Smooth muscle cell (in vitro differentiated cells): ENCODE data around the gene STARD6. TPM values are rescaled to one million over a fixed set of nuclear protein-coding genes. Genes with fewer than 3 reads are reported as not detected.
"Not testable (repeated sequence)": the region's sequence is repeated elsewhere in the genome, so short reads cannot be mapped to it uniquely, and the experiment has no call there.

Experiments used
- DNase-seq: peaks from one replicate; lab custom pipeline; 2025; ENCODE audit not compliant: unreplicated experiment; lab: John Stamatoyannopoulos, UW
- H2AFZ ChIP-seq: fragments of 200-600 bp; sonication (generic); 2 replicates; pipeline ENCODE4 v1.6.0; 2016; ENCODE audit warnings: antibody characterized with exemption, low read depth, mild to moderate bottlenecking
- H3F3A ChIP-seq: fragments of 200-600 bp; sonication (generic); 2 replicates; pipeline ENCODE4 v1.6.0; 2017; ENCODE audit warnings: antibody characterized with exemption, low read depth
- H3K27ac ChIP-seq: fragments of 200-600 bp; sonication (generic); 2 replicates; pipeline ENCODE4 v1.5.1; 2016; ENCODE audit warnings: low read depth, mild to moderate bottlenecking
- H3K27me3 ChIP-seq: fragments of 200-600 bp; sonication (generic); 2 replicates; pipeline ENCODE4 v1.6.1; 2016; ENCODE audit warnings: low read depth, mild to moderate bottlenecking
- H3K36me3 ChIP-seq: fragments of 200-600 bp; sonication (generic); 2 replicates; pipeline ENCODE4 v1.5.1; 2016; ENCODE audit warnings: low read depth
- H3K4me1 ChIP-seq: fragments of 200-600 bp; sonication (generic); 2 replicates; pipeline ENCODE4 v1.5.1; 2016; ENCODE audit warnings: low read depth
- H3K4me2 ChIP-seq: fragments of 200-600 bp; sonication (generic); 2 replicates; pipeline ENCODE4 v1.6.0; 2016; ENCODE audit warnings: mild to moderate bottlenecking
- H3K4me3 ChIP-seq: fragments of 200-600 bp; sonication (generic); 2 replicates; pipeline ENCODE4 v1.5.1; 2016; ENCODE audit warnings: mild to moderate bottlenecking
- H3K79me2 ChIP-seq: fragments of 200-600 bp; sonication (generic); 2 replicates; pipeline ENCODE4 v1.6.0; 2016; ENCODE audit warnings: low read depth, mild to moderate bottlenecking
- H3K9ac ChIP-seq: fragments of 200-600 bp; sonication (generic); 2 replicates; pipeline ENCODE4 v1.6.0; 2016; ENCODE audit warnings: low read depth
- H3K9me3 ChIP-seq: fragments of 200-600 bp; sonication (generic); replicated peaks from 2 replicates; pipeline ENCODE4 v1.5.1; 2016; ENCODE audit warnings: low read depth
- H4K20me1 ChIP-seq: fragments of 200-600 bp; sonication (generic); 2 replicates; pipeline ENCODE4 v1.6.0; 2016; ENCODE audit warnings: low read depth
- CTCF ChIP-seq: fragments of 200-600 bp; sonication (generic); IDR thresholded peaks from 2 replicates; pipeline ENCODE4 v1.5.1; 2017; ENCODE audit warnings: borderline replicate concordance, mild to moderate bottlenecking, antibody characterized with exemption; ENCODE audit not compliant: insufficient read depth, poor library complexity, severe bottlenecking
- WGBS: methylation state at CpG from one replicate; pipeline ENCODE4 v1.1.7; 2016; ENCODE audit warnings: low lambda C conversion rate; 5-methylcytosine and 5-hydroxymethylcytosine counted together
- polyA plus RNA-seq: library from polyadenylated mRNA; unstranded; fragments of >200 nt; fragmentation: Nextera tagmentation; extraction: Ambion mirVana; gene quantifications from 2 replicates; pipeline ENCODE4 v1.2.1, GENCODE V29; 2016
- total RNA-seq: library from RNA; depleted of rRNA; stranded (reverse); fragments of >200 nt; gene quantifications from 2 replicates; pipeline ENCODE4 v1.2.3, GENCODE V29; 2014

The STARD6 gene
- total and polyA plus RNA-seq, 2 experiments from 2014 or later, result not detected

- no peaks in the 10 kb centered on the region for H3K27me3 ChIP-seq
Measured at GRCh38 chr18:54316071-54316820, 41.4 kb downstream of the STARD6 start.

DNA sequence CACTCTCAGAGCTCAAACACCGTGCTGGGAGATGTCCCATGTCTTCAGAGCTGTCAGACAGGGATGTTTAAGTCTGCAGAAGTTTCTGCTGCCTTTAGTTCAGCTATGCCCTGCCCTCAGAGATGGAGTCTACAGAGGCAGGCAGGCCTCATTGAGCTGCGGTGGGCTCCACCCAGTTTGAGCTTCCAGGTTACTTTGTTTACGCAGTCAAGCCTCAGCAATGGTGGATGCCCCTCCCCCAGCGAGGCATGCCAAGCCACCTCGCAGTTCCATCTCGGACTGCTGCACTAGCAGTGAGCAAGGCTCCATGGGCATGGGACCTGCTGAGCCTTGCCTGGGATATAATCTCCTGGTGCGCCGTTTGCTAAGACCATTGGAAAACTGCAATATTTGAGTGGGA lies 48.1 kb downstream of the STARD6 start:
- H3K4me2 ChIP-seq, H3K36me3 ChIP-seq, H3K9me3 ChIP-seq, H4K20me1 ChIP-seq, H3K4me1 ChIP-seq, H3K4me3 ChIP-seq, DNase-seq, H3K27me3 ChIP-seq, H2AFZ ChIP-seq, H3K27ac ChIP-seq, H3K9ac ChIP-seq, H3K79me2 ChIP-seq, H3F3A ChIP-seq: not testable (repeated sequence)
- WGBS, result 82% methylated on average over 8 of the region's 8 CpGs

More at GRCh38 chr18:54316071-54316820, 41.4 kb downstream of the STARD6 start:
- Histone ChIP-seq H3K4me2 (no peak overlapping the region), H3K36me3 (no peaks in the 10 kb centered on the region), H3K9ac (no peak overlapping the region), H3K27ac (no peak overlapping the region), H3F3A (no peaks in the 10 kb centered on the region), H2AFZ (no peak overlapping the region), H4K20me1 (no peaks in the 10 kb centered on the region), H3K4me3 (no peak overlapping the region), H3K4me1 (no peaks in the 10 kb centered on the region), H3K79me2 (no peaks in the 10 kb centered on the region), H3K9me3 (no peaks in the 10 kb centered on the region)
- TF ChIP-seq CTCF, result no peak
- no peak for DNase-seq

GRCh38 chr18:54303408-54303807 lies 54.2 kb downstream of the STARD6 start:
- Histone ChIP-seq H3K9ac (no peak overlapping the region), H3K4me1 (no peaks in the 10 kb centered on the region), H2AFZ (no peak overlapping the region), H3K9me3 (no peaks in the 10 kb centered on the region), H3K4me3 (no peak overlapping the region), H3K4me2 (no peak overlapping the region), H3K27ac (no peak overlapping the region), H3K27me3 (no peaks in the 10 kb centered on the region), H3K36me3 (no peaks in the 10 kb centered on the region), H3K79me2 (no peaks in the 10 kb centered on the region), H3F3A (no peaks in the 10 kb centered on the region), H4K20me1 (no peaks in the 10 kb centered on the region)
- DNase-seq, result no peak
- no peak for TF ChIP-seq CTCF

- not testable (repeated sequence) for H3K4me1 ChIP-seq, H4K20me1 ChIP-seq, H2AFZ ChIP-seq, DNase-seq, H3K4me3 ChIP-seq, H3K9me3 ChIP-seq, H3K79me2 ChIP-seq, H3K9ac ChIP-seq, H3K36me3 ChIP-seq, H3K27me3 ChIP-seq, H3K4me2 ChIP-seq, H3K27ac ChIP-seq, H3F3A ChIP-seq
- 96% methylated on average over 8 of the region's 8 CpGs for WGBS
Measured at GRCh38 chr18:54298991-54299390, 58.7 kb downstream of the STARD6 start.

GRCh38 chr18:54296062-54296461 lies 61.6 kb downstream of the STARD6 start:
- Histone ChIP-seq H3K4me1 (no peaks in the 10 kb centered on the region), H2AFZ (no peak overlapping the region), H3K36me3 (peaks cover 2% of the 10 kb centered on the region), H3K27ac (no peak overlapping the region), H3K9ac (no peak overlapping the region), H3F3A (no peaks in the 10 kb centered on the region), H3K27me3 (no peaks in the 10 kb centered on the region), H3K79me2 (no peaks in the 10 kb centered on the region), H3K4me2 (no peak overlapping the region), H3K9me3 (no peaks in the 10 kb centered on the region), H3K4me3 (no peak overlapping the region), H4K20me1 (peaks cover 5% of the 10 kb centered on the region)
- no peak for DNase-seq
- 79% methylated on average over 2 of the region's 2 CpGs for WGBS
- no peak for TF ChIP-seq CTCF
